HPDE6-E6E7 (cell line): Measurements from ENCODE around the gene ZNF174.

ENCODE experiments used
- DNase-seq: peaks from one replicate; pipeline ENCODE4 v3.0.0; 2011; ENCODE audit warnings: missing footprints; ENCODE audit errors: extremely low spot score

The ZNF174 gene

DNA sequence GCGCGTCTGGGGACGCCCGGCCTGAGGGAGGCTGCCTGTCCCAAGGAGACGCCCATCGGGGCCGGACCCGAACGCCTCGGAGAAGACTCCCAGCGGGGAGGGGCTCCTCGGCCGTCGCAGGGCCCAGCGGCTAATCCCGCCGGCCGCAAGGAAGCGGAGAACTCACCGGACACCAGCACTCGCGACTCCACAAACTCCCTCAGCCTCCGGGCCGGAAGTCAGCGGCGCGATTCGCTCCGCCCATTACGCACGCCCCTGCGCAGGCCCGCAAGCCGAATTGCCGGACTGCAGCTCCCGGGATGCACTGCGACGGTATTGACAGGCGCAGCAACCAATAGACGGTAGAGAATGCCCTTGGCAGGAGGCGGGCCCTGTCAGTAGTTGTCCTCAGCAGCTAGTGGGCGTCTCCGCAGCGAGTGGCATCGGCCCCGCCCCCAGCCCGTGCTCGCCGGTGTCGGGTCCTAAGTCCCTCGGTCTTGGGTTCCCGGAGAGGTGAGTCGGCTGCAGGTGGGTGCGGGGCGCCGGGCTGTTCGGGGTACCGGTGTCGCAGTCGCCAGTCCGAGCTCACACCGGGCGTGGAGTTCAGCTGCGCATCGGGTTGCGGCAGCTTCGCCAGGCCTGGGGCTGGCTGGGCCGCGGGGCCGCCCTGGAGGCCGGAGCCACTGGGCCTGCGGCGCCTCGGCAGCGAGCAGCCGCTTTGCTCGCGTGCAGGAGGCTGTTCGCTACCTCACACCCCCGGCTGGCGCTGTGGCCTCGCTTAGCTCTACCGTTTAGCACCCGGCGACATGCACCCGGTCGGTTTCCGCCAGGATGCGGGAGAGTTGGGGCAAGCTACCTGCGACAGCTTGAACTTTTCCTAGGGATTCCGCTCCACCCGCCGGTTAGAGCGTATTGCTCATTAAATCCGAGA, at the start of gene ZNF174, which contains the start of gene ZSCAN32:
Gene ZNF174 (plus strand): TSS at position 437 of the 910 bp plus-strand sequence. CDS start 790 bp downstream, outside the sequence.
Gene ZSCAN32 (minus strand): TSS at position 226 of the 910 bp plus-strand sequence. CDS start 3,447 bp downstream, outside the sequence.
- DNase-seq: peak; percentile 100

DNA sequence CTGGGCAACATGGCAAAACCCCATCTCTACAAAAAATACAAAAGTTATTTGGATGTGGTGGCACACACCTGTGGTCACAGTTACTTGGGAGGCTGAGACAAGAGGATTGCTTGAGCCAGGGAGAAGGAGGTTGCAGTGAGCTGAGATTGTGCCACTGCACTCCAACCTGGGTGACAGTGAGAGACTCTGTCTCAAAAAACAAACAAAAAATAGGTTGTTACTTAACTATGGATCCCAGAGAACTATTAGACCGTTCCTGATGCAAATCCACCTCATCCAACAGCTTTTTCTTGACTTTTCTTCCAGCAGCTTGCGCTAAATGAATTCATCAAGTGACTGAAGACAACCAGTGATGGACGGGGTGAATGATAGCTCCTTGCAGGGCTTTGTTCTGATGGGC, 45.4 kb upstream of the ZNF174 start, which contains the start of gene OR2C1:
Gene OR2C1 (plus strand): TSS at position 301 of the 400 bp plus-strand sequence. CDS start 52 bp downstream, at position 353.
- no peak for DNase-seq

GRCh38 chr16:3356118-3356517, 44.9 kb upstream of the ZNF174 start:
- DNase-seq: no peak

- DNase-seq: no peak
Measured at GRCh38 chr16:3358871-3359270, 42.1 kb upstream of the ZNF174 start.

- DNase-seq: no peak
Measured at GRCh38 chr16:3362931-3363330, 38.1 kb upstream of the ZNF174 start.

DNA sequence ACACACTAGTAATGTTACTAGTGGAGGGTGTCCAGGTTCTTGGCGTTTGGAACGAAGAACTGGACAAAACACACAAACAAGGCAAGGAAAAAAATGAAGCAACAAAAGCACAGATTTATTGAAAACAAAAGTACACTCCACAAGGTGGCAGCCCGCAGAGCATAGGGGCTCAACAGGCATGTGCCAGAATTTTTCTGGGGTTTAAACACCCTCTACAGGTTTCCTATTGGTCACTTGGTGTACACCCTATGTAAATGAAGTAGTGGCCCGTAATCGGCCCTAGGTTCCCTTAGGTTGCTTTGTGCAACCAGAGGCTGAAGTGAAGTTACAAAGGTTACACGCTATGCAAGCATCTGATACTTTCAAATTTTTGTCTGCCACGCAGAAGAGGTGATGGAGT, 37.2 kb upstream of the ZNF174 start:
- DNase-seq: no peak

GRCh38 chr16:3364774-3365427, 36.1 kb upstream of the ZNF174 start:
- DNase-seq: peak; percentile 90

- DNase-seq: no peak
Measured at GRCh38 chr16:3369073-3369472, 31.9 kb upstream of the ZNF174 start.

- no peak for DNase-seq
Measured at GRCh38 chr16:3375680-3376079, 25.3 kb upstream of the ZNF174 start.

DNA sequence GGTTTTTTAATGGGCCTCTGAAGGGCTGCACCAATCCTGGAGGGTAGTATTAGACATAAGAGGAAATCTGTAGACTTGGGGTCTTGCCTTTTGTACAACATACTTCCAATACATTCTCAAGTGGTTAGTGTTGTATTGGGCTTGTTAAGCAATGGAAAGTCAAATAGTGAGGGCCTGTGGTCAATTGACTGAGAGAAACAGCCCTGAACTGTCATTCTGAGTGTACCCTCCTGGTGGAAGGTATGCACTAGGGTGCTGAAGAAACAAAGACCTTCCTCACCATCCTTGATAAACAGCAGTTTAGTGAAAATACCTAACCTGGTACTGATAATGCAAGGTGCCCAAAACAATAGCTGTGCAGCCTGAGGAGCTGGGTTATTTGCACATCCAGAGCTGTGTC, 23.1 kb upstream of the ZNF174 start:
- DNase-seq: no peak

GRCh38 chr16:3383045-3383448, 18.0 kb upstream of the ZNF174 start:
- no peak for DNase-seq

DNA sequence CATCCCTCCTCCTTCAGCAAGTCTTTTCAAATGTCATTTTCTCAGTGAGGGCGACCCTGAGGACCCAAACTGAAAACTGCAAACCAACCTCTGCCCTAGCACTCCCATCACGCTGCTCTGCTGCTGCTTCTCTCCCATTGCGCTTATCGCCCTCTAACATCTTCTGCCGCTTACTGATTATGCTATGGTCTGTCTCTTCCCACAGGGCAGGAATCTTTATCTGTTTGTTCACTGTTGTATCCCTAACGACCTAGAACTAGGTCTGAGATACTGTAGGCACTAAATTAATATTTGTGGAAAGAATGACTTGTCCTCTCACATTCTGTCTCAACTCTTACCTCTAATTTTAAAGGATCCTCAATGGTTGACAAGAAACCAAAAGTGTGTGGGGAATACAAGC, 12.7 kb upstream of the ZNF174 start:
- no peak for DNase-seq

- DNase-seq: no peak
Measured at GRCh38 chr16:3389663-3390338, 11.2 kb upstream of the ZNF174 start.

DNA sequence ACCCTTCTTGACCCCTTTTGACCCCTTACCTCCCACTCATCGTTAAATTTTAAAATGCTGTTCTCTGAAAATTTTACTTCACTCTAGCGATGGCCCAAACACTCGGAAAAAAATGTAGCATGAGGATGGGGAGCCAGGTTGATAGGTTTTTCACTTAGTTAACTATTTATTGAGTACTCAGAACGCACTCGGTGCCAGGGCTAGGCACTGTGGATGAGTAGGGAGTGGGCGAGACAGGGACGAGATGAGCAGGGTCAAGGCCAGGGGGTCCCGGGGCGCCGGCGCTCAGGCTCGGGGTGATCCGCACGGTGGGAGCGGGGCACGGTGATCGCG, 603 bp upstream of the ZNF174 start:
- DNase-seq: no peak

- DNase-seq: no peak
Measured at GRCh38 chr16:3401719-3402397, 843 bp downstream of the ZNF174 start.

GRCh38 chr16:3408561-3409197, 7.7 kb downstream of the ZNF174 start:
- DNase-seq: no peak

- DNase-seq: no peak
Measured at GRCh38 chr16:3413730-3414379, 12.8 kb downstream of the ZNF174 start.

DNA sequence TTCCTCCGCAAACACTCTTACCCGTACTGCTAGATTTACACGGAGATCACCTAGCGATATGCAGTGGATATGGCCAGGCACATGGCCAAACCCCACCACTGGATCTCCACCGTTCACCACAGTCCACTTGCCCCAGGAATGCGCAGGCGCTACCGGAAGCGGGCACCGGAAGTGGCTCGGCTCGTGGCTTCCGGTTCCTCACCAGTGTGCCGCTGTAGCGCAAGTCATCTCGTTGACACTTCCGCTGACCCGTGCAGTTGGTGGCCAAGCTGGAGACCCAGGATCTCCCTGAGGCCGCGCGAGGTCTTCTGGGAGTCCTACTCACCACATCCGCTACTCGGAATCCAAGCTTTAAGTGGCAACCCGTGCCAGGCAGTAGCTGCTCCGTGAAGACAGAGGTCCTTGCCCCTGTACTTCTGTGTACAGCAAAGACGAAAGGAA, 30.8 kb downstream of the ZNF174 start:
- DNase-seq: no peak

GRCh38 chr16:3434373-3434772, 33.4 kb downstream of the ZNF174 start:
- no peak for DNase-seq

GRCh38 chr16:3439637-3440036, 38.6 kb downstream of the ZNF174 start:
- no peak for DNase-seq
